ENCODE measurements around the gene STK11IP.
A peak's percentile ranks its signal among the peaks of the same experiment; 100 is the strongest.

STK11IP gene

GRCh38 chr2:219562049-219563020 lies 35.3 kb upstream of the STK11IP start:
- DNase-seq, result no peak

GRCh38 chr2:219563271-219563928 lies 34.3 kb upstream of the STK11IP start:
- DNase-seq, result no peak

- DNase-seq, result no peak
Measured at GRCh38 chr2:219565130-219566080, 32.3 kb upstream of the STK11IP start.

- no peak for DNase-seq
Measured at GRCh38 chr2:219566640-219567039, 31.0 kb upstream of the STK11IP start.

- no peak for DNase-seq
Measured at GRCh38 chr2:219567131-219567530, 30.5 kb upstream of the STK11IP start.

- no peak for DNase-seq
Measured at GRCh38 chr2:219567791-219568361, 29.8 kb upstream of the STK11IP start.

GRCh38 chr2:219569041-219569440 lies 28.6 kb upstream of the STK11IP start:
- DNase-seq, result no peak

- no peak for DNase-seq
Measured at GRCh38 chr2:219569635-219570034, 28.0 kb upstream of the STK11IP start.

GRCh38 chr2:219570194-219570923 lies 27.3 kb upstream of the STK11IP start:
- DNase-seq, result peak in 1 of 3 donors; percentile 34

- peak in 2 of 3 donors; percentile 17 to 30 for DNase-seq
Measured at GRCh38 chr2:219570924-219571310, 26.7 kb upstream of the STK11IP start.

- DNase-seq, result peak in 2 of 3 donors; percentile 34 to 48
Measured at GRCh38 chr2:219571311-219572236, 26.1 kb upstream of the STK11IP start, which contains the start of gene OBSL1. TSS of gene OBSL1 (minus strand) at chr2:219571539. CDS start at chr2:219571232, 307 bp downstream.

GRCh38 chr2:219572237-219573001 lies 25.2 kb upstream of the STK11IP start, which contains the start of gene INHA:
TSS of gene INHA (plus strand) at chr2:219572310. CDS start at chr2:219572375, 65 bp downstream.
- no peak for DNase-seq

GRCh38 chr2:219573166-219573565 lies 24.5 kb upstream of the STK11IP start:
- no peak for DNase-seq

- no peak for DNase-seq
Measured at GRCh38 chr2:219574484-219575311, 23.0 kb upstream of the STK11IP start.

GRCh38 chr2:219575566-219576504 lies 21.8 kb upstream of the STK11IP start:
- DNase-seq, result no peak

- DNase-seq, result no peak
Measured at GRCh38 chr2:219576505-219577388, 20.9 kb upstream of the STK11IP start.
